NB4 (cell line): Measurements from ENCODE around the gene FBLN7.

Experiments
- CTCF ChIP-seq: IDR thresholded peaks from one replicate; pipeline ENCODE4 v1.5.1; 2012; ENCODE audit warnings: low read depth, low read length
- MAX ChIP-seq: IDR thresholded peaks from 2 replicates; pipeline ENCODE4 v1.6.1; 2011; ENCODE audit warnings: low read depth, low read length
- POLR2A ChIP-seq: IDR thresholded peaks from 2 replicates; pipeline ENCODE4 v1.6.1; 2011; ENCODE audit warnings: mild to moderate bottlenecking; ENCODE audit not compliant: insufficient read length; ENCODE audit errors: extremely low read depth

GRCh38 chr2:112153501-112153900 lies 15.3 kb downstream of the FBLN7 start:
- TF ChIP-seq CTCF = no peak
- TF ChIP-seq POLR2A = no peak
- no peak for TF ChIP-seq MAX
